ENCODE results near the gene OSBP2.
"Not testable (repeated sequence)": the region's sequence is repeated elsewhere in the genome, so short reads cannot be mapped to it uniquely, and the experiment has no call there.

Gene OSBP2

GRCh38 chr22:30667494-30668385, 26.9 kb upstream of the OSBP2 start, which contains the start of gene DUSP18:
Gene DUSP18 (minus strand): TSS chr22:30667875. CDS start chr22:30664003, 3,872 bp downstream.
- peak; percentile 89 for DNase-seq
- Mint-ChIP-seq H3K36me3 (peaks cover 14 to 16% of the 10 kb centered on the region in 2 donors), H3K27me3 (peaks cover 5 to 8% of the 10 kb centered on the region in 2 donors), H3K4me1 (peaks cover 18 to 20% of the 10 kb centered on the region in 2 donors), H3K4me3 (peak within 1 kb of the TSS; percentile 98), H3K9me3 (no peaks in the 10 kb centered on the region), H3K27ac (peak within 1 kb of the TSS; percentile 92)
- ATAC-seq (replicated peaks), result peak; percentile 93 to 96

GRCh38 chr22:30668386-30668710, 26.3 kb upstream of the OSBP2 start:
- no peak for ATAC-seq (replicated peaks)
- Mint-ChIP-seq H3K4me1 (peaks cover 18 to 20% of the 10 kb centered on the region in 2 donors), H3K27ac (no peak overlapping the region)

GRCh38 chr22:30671071-30671470, 23.6 kb upstream of the OSBP2 start:
- Mint-ChIP-seq H3K27ac (no peak overlapping the region), H3K9me3 (no peaks in the 10 kb centered on the region), H3K36me3 (peaks cover 0 to 2% of the 10 kb centered on the region in 2 donors), H3K4me3 (no peak overlapping the region), H3K4me1 (peaks cover 12 to 18% of the 10 kb centered on the region in 2 donors), H3K27me3 (peaks cover 11 to 14% of the 10 kb centered on the region in 2 donors)
- ATAC-seq (replicated peaks), result no peak
- DNase-seq, result no peak

More at GRCh38 chr22:30668386-30668710, 26.3 kb upstream of the OSBP2 start:
- Mint-ChIP-seq H3K9me3 (no peaks in the 10 kb centered on the region), H3K27me3 (peaks cover 5 to 8% of the 10 kb centered on the region in 2 donors), H3K36me3 (peaks cover 10% of the 10 kb centered on the region in 2 donors), H3K4me3 (peak overlapping the region; percentile 98)
- DNase-seq, result no peak

GRCh38 chr22:30673136-30673535, 21.5 kb upstream of the OSBP2 start:
- Mint-ChIP-seq H3K4me1 (peaks cover 7 to 9% of the 10 kb centered on the region in 2 donors), H3K4me3 (no peak overlapping the region), H3K27me3 (peaks cover 18 to 30% of the 10 kb centered on the region in 2 donors), H3K27ac (no peak overlapping the region), H3K36me3 (peaks cover 0 to 2% of the 10 kb centered on the region in 2 donors), H3K9me3 (no peaks in the 10 kb centered on the region)
- DNase-seq, result no peak
- no peak for ATAC-seq (replicated peaks)

GRCh38 chr22:30674482-30674881, 20.2 kb upstream of the OSBP2 start:
- DNase-seq, result no peak
- Mint-ChIP-seq H3K4me3 (no peak overlapping the region), H3K27ac (no peak overlapping the region), H3K27me3 (peaks cover 19 to 30% of the 10 kb centered on the region in 2 donors), H3K4me1 (peaks cover 0 to 5% of the 10 kb centered on the region in 2 donors), H3K9me3 (no peaks in the 10 kb centered on the region), H3K36me3 (no peaks in the 10 kb centered on the region)
- no peak for ATAC-seq (replicated peaks)

GRCh38 chr22:30675436-30675835, 19.2 kb upstream of the OSBP2 start:
- no peak for ATAC-seq (replicated peaks)
- Mint-ChIP-seq H3K4me1 (peaks cover 0 to 2% of the 10 kb centered on the region in 2 donors), H3K27me3 (peaks cover 20 to 34% of the 10 kb centered on the region in 2 donors), H3K27ac (no peak overlapping the region), H3K4me3 (no peak overlapping the region), H3K9me3 (no peaks in the 10 kb centered on the region), H3K36me3 (no peaks in the 10 kb centered on the region)
- no peak for DNase-seq

- not testable (repeated sequence) for H3K27ac Mint-ChIP-seq; H3K4me1 Mint-ChIP-seq; H3K36me3 Mint-ChIP-seq; ATAC-seq (replicated peaks); DNase-seq; H3K9me3 Mint-ChIP-seq; H3K4me3 Mint-ChIP-seq
- peaks cover 20 to 34% of the 10 kb centered on the region in 2 donors for H3K27me3 Mint-ChIP-seq
Measured at GRCh38 chr22:30676565-30676964, 18.1 kb upstream of the OSBP2 start.

- not testable (repeated sequence) for DNase-seq; H3K9me3 Mint-ChIP-seq; H3K27ac Mint-ChIP-seq; H3K4me3 Mint-ChIP-seq; H3K4me1 Mint-ChIP-seq; ATAC-seq (replicated peaks); H3K36me3 Mint-ChIP-seq
- peaks cover 21 to 44% of the 10 kb centered on the region in 2 donors for H3K27me3 Mint-ChIP-seq
Measured at GRCh38 chr22:30679895-30680690, 14.6 kb upstream of the OSBP2 start.

GRCh38 chr22:30680991-30681770, 13.5 kb upstream of the OSBP2 start:
- no peak overlapping the region for H3K27ac Mint-ChIP-seq
- no peaks in the 10 kb centered on the region for H3K4me1 Mint-ChIP-seq
- ATAC-seq (replicated peaks), result no peak
- no peak overlapping the region for H3K4me3 Mint-ChIP-seq
- H3K36me3 Mint-ChIP-seq, result no peaks in the 10 kb centered on the region
- H3K27me3 Mint-ChIP-seq, result peaks cover 22 to 43% of the 10 kb centered on the region in 2 donors
- H3K9me3 Mint-ChIP-seq, result no peaks in the 10 kb centered on the region
- no peak for DNase-seq

GRCh38 chr22:30681831-30682230, 12.8 kb upstream of the OSBP2 start:
- no peaks in the 10 kb centered on the region for H3K9me3 Mint-ChIP-seq

GRCh38 chr22:30685178-30685577, 9.5 kb upstream of the OSBP2 start:
- peaks cover 10 to 15% of the 10 kb centered on the region in 2 donors for H3K27me3 Mint-ChIP-seq
- H3K9me3 Mint-ChIP-seq, result no peaks in the 10 kb centered on the region
- no peak overlapping the region for H3K27ac Mint-ChIP-seq
- H3K36me3 Mint-ChIP-seq, result no peaks in the 10 kb centered on the region
- ATAC-seq (replicated peaks) (no peak), DNase-seq (no peak)
- no peaks in the 10 kb centered on the region for H3K4me1 Mint-ChIP-seq
- H3K4me3 Mint-ChIP-seq, result no peak overlapping the region

More at GRCh38 chr22:30681831-30682230, 12.8 kb upstream of the OSBP2 start:
- ATAC-seq (replicated peaks) (no peak), DNase-seq (no peak)
- Mint-ChIP-seq H3K4me3 (no peak overlapping the region), H3K27ac (no peak overlapping the region), H3K4me1 (no peaks in the 10 kb centered on the region), H3K36me3 (no peaks in the 10 kb centered on the region), H3K27me3 (peaks cover 18 to 38% of the 10 kb centered on the region in 2 donors)

- Mint-ChIP-seq H3K27ac (no peak overlapping the region), H3K4me1 (no peaks in the 10 kb centered on the region), H3K27me3 (peaks cover 20 to 27% of the 10 kb centered on the region in 2 donors), H3K4me3 (no peak overlapping the region), H3K36me3 (no peaks in the 10 kb centered on the region), H3K9me3 (no peaks in the 10 kb centered on the region)
- ATAC-seq (replicated peaks), result no peak
- DNase-seq, result no peak
Measured at GRCh38 chr22:30687358-30687757, 7.3 kb upstream of the OSBP2 start.

GRCh38 chr22:30689622-30690021, 5.1 kb upstream of the OSBP2 start:
- Mint-ChIP-seq H3K9me3 (no peaks in the 10 kb centered on the region), H3K4me3 (no peak overlapping the region), H3K27ac (no peak overlapping the region), H3K27me3 (peaks cover 27 to 36% of the 10 kb centered on the region in 2 donors), H3K4me1 (peaks cover 3 to 5% of the 10 kb centered on the region in 2 donors), H3K36me3 (no peaks in the 10 kb centered on the region)
- no peak for DNase-seq
- ATAC-seq (replicated peaks), result no peak

GRCh38 chr22:30691204-30691603, 3.5 kb upstream of the OSBP2 start:
- Mint-ChIP-seq H3K27me3 (peaks cover 34 to 44% of the 10 kb centered on the region in 2 donors), H3K9me3 (no peaks in the 10 kb centered on the region), H3K4me3 (no peak overlapping the region), H3K27ac (no peak overlapping the region), H3K4me1 (peaks cover 5% of the 10 kb centered on the region in 2 donors), H3K36me3 (no peaks in the 10 kb centered on the region)
- DNase-seq, result no peak
- no peak for ATAC-seq (replicated peaks)
